GM12865 (cell line): Measurements from ENCODE around the gene CEP126.

ENCODE experiments used
- DNase-seq: peaks from one replicate; pipeline ENCODE4 v3.0.0; 2010; ENCODE audit warnings: low read depth
- H3K4me3 ChIP-seq: 2 replicates; pipeline ENCODE4 v1.5.1; 2011; ENCODE audit warnings: mild to moderate bottlenecking, low read depth, low read length, control low read depth
- TF ChIP-seq, protein P1 (sequence below): IDR thresholded peaks from 2 replicates; pipeline ENCODE4 v1.5.1; 2011; ENCODE audit warnings: low read length, control low read depth, low read depth, inconsistent platforms; ENCODE audit not compliant: insufficient read depth; ENCODE audit errors: missing control alignments

Gene CEP126, protein sequence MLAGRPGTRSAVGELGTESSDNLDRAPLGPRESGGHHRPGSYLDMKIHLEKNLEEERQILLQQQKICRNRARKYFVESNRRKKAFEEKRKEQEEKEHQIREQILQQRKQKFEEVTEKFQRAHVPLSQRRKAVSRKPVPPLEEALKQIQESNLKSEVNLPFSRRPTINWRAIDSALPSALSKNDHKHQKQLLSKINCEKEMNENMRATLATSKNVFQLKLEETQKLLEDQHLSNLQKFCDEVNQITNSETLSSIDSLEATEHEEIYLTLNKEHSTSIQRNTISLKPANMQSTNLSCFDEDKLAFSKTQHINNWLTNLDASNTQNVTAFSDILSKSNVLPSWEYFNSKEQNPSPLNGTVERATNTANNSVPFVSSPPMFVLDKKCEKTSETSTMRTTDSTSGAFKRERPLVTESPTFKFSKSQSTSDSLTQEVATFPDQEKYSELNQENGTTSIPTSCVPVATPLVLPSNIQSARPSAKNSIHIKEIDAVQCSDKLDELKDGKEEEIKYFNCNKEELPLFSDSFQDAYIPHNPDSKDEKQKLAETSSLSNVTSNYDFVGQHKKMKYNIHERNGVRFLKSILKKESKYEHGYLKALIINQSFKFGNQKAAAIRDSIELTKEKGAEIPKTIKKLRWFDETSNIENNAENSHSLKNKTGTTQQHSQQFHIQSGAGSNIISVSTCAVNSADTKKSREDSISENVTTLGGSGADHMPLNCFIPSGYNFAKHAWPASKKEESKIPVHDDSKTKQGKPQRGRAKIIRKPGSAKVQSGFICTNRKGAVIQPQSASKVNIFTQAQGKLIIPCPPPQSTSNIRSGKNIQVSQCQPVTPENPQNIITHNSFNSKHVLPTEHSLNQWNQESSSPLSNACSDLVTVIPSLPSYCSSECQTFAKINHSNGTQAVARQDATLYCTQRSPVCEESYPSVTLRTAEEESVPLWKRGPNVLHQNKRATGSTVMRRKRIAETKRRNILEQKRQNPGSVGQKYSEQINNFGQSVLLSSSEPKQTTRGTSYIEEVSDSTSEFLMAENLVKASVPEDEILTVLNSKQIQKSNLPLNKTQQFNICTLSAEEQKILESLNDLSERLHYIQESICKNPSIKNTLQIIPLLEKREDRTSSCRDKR

DNA sequence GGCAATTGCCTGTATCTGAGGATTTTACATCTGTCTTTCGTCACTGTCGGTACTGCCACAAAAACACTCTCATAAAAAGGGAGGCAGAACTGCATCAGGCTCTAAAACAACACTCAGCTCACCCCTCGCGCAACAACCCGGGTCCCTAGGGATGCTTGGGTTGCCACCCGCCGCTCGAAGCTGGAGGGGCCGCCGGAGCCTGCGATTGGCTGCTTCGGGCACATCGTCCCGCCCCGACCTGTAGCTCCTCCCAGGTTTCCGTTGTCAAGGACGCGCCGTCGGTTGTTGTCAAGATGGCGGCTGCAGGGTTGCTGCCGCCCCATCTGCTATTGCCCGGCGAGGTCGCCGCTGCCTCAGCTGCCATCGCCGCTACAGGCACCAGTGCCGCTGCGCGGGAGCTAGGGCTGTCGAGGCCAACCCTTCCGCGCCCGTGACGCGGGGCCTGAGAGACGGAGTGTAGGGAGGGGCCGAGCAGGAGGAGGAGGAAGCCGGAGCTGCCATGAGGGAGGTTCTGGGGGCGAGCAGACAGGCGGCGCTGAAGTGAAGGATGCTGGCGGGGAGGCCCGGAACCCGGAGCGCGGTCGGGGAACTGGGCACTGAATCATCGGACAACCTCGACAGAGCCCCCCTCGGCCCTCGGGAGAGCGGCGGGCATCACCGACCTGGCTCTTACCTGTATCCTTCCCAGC, at the start of gene CEP126:
Gene CEP126, plus strand, starts transcription at position 273 of the 689 bp plus-strand sequence. Its CDS starts 275 bp downstream, at position 548.
- peak within 1 kb of the TSS; percentile 55 for H3K4me3 ChIP-seq
- TF ChIP-seq, protein P1, sequence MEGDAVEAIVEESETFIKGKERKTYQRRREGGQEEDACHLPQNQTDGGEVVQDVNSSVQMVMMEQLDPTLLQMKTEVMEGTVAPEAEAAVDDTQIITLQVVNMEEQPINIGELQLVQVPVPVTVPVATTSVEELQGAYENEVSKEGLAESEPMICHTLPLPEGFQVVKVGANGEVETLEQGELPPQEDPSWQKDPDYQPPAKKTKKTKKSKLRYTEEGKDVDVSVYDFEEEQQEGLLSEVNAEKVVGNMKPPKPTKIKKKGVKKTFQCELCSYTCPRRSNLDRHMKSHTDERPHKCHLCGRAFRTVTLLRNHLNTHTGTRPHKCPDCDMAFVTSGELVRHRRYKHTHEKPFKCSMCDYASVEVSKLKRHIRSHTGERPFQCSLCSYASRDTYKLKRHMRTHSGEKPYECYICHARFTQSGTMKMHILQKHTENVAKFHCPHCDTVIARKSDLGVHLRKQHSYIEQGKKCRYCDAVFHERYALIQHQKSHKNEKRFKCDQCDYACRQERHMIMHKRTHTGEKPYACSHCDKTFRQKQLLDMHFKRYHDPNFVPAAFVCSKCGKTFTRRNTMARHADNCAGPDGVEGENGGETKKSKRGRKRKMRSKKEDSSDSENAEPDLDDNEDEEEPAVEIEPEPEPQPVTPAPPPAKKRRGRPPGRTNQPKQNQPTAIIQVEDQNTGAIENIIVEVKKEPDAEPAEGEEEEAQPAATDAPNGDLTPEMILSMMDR: no peak
- DNase-seq: peak; percentile 92

DNA sequence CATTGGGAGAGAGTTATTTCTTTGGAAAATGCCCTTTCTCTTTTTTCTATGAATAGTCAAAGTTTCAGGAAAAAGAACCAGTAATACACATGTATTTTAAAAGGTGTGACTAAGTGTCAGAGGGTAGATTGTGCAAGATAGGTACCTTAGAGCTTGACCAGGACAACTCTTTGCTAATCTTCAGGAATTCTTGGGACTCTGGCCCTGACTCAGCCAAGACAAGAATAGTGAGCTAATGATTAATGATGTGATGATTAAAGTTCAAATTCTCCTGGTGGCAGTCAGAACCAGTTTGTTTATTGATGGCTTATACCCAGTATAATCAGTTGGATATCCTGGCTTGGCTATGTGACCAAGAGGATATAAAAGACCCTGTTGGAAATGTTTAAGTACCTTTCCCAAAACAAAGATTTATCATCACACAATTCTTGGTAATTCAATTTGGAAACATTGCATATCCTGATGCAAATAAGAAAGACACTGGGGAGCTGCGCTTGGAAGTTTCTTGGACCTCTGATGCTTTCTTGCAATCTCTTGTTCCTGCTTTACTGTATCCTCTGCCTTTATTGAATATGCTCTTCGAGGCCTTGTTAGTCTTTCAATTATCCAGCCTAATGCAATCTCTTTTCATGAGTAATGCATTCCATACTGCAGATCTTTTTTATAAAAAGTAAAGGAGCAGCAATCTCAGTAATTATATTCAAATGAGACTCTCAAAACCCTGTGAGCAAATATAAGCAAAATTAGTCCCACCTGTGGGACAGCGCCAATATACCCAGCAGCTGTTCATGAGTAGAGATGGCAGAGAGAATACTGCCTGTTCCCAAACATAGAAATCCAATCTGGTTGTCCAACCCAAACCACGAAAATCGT, 48.0 kb upstream of the CEP126 start:
- no peak for DNase-seq
- H3K4me3 ChIP-seq: no peak overlapping the region
- TF ChIP-seq, protein P1: no peak

DNA sequence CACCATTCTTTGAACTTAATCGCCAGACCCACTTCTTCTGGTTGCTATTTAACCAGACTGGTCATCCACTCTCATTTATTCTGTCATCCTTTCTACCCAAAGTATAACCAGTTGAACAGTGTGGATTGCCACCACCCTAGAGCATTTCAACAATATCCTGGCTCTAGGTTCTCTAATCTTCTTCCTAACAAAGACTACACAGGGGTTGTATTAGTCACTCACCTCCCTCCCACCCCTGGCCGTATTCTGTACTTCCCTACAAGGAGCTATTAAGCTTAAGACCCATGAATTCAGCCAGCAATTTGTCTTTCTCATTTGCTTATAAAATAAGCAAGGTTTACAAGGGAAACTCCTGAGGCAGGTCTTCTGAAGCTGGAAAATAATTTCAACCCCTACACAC, 46.9 kb upstream of the CEP126 start:
- no peak overlapping the region for H3K4me3 ChIP-seq
- DNase-seq: no peak
- TF ChIP-seq, protein P1: no peak

DNA sequence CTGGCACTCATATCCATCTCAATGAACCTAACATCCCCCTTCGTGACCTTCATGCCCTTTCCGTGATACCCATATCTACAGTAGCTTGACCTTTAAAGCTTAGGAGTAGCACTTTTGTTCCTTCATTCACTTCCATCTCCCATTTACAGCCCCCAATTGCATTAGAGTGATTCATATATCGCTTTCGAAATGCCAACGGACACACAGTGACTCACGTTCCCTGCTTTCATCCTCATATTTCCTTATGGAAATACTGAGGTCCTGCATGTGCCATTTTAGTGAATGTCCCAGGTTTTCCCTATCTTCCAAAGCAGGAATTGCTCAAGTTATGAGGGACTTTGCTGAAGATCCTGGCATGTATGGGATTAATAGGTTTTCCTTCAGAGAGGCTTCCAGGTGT, 44.3 kb upstream of the CEP126 start:
- TF ChIP-seq, protein P1: no peak
- no peak overlapping the region for H3K4me3 ChIP-seq
- DNase-seq: no peak

DNA sequence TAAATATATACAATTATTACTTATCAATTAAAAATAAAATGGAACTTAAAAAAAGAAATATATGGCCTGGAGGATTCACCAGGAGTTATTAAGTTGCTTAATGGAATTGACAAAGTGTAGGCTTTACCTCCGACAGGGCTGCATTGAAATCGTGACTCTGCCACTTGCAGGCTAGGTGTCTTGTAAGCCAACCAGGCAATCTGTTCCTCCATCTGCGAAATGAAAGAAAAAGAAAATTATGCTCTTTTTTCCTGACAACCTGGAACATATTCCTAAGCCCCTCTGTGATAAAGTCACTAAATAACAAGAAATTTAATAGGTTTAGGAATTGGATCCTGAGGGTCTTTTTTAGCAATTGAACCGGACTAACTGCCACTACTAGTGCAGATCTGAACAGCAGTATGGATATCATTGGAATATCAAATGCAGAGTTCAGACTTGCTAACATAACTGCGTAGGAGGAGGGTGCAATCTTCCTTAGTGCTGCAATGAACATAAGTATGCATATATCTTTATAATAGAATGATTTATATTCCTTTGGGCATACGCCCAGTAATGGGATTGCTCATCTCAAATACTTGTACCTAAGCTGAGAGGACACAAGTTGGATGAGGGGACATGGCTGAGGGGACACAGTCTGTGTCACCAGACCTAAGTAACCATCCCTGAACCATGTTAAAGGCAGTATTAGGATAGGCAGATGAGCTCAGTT, 42.5 kb upstream of the CEP126 start:
- DNase-seq: no peak
- TF ChIP-seq, protein P1: no peak
- H3K4me3 ChIP-seq: no peak overlapping the region
